Tibial nerve (tissue), 4 donors: Measurements from ENCODE around the gene MBD2. TPM values are rescaled to one million over a fixed set of nuclear protein-coding genes. Genes with fewer than 3 reads are reported as not detected.

Source experiments
- DNase-seq, 2 donors: peaks; one replicate each; pipeline ENCODE4 v3.0.0-alpha.2; 2019; ENCODE audit warnings: low spot score in 2 of 2
- H3K27ac ChIP-seq, 4 donors: fragments of 200-600 bp; sonication (generic) in 3 of 4; one replicate each; pipeline ENCODE4 v1.5.1; 2017 to 2019; ENCODE audit warnings: mild to moderate bottlenecking in 1 of 4
- H3K27me3 ChIP-seq, 2 donors: fragments of 200-600 bp; sonication (generic) in 1 of 2; one replicate each; pipeline versions ENCODE4 v1.5.1 to v1.6.0; 2017 to 2019
- H3K36me3 ChIP-seq, 3 donors: fragments of 200-600 bp; sonication (generic); one replicate each; pipeline ENCODE4 v1.5.1; 2018 to 2019
- H3K4me1 ChIP-seq, 4 donors: fragments of 200-600 bp; sonication (generic) in 3 of 4; one replicate each; pipeline ENCODE4 v1.5.1; 2017 to 2019
- H3K4me3 ChIP-seq, 4 donors: fragments of 200-600 bp; sonication (generic) in 3 of 4; one replicate each; pipeline ENCODE4 v1.5.1; 2017 to 2019; ENCODE audit warnings: mild to moderate bottlenecking in 1 of 4, moderate library complexity in 1 of 4
- H3K9me3 ChIP-seq, 4 donors: fragments of 200-600 bp; sonication (generic) in 3 of 4; one replicate each; pipeline ENCODE4 v1.5.1; 2017 to 2019
- EP300 ChIP-seq, 2 donors: sonication (generic); formaldehyde crosslinking; IDR thresholded peaks; one replicate each; pipeline ENCODE4 v1.6.1; 2017; ENCODE audit warnings: antibody characterized with exemption in 2 of 2, mild to moderate bottlenecking in 1 of 2
- POLR2A ChIP-seq, 2 donors: fragments of 450-650 bp; IDR thresholded peaks; one replicate each; pipeline ENCODE4 v1.6.1; 2017; ENCODE audit warnings: antibody characterized with exemption in 2 of 2, mild to moderate bottlenecking in 2 of 2, moderate library complexity in 2 of 2
- WGBS, 2 donors: methylation state at CpG; one replicate each; pipeline ENCODE4 v1.1.5; 2018; 5-methylcytosine and 5-hydroxymethylcytosine counted together
- total RNA-seq, 4 donors: library from RNA; depleted of rRNA; stranded (reverse); fragments of >200 nt; gene quantifications; one replicate each; pipeline ENCODE4 v1.1.0, GENCODE V29; 2016
- TF ChIP-seq, protein P1 (sequence below), 5 experiments: fragments of 200-600 bp in 3 of 5; fragments of 450-650 bp in 2 of 5; sonication (generic) in 3 of 5; IDR thresholded peaks; one replicate each; pipeline ENCODE4 v1.5.1; 2016 to 2019; ENCODE audit warnings: antibody characterized with exemption in 5 of 5, mild to moderate bottlenecking in 3 of 5, moderate library complexity in 2 of 5

MBD2 gene
- total RNA-seq, 4 donors from 2014 or later = 32.1 to 60.6 (median 37.8) TPM

GRCh38 chr18:54255141-54255540 lies 30.7 kb upstream of the MBD2 start:
- H3K4me1 ChIP-seq = peaks cover 0 to 30% (median 6%) of the 10 kb centered on the region in 4 donors
- H3K9me3 ChIP-seq = no peaks in the 10 kb centered on the region
- H3K27me3 ChIP-seq = no peaks in the 10 kb centered on the region
- DNase-seq = no peak
- H3K36me3 ChIP-seq = no peaks in the 10 kb centered on the region
- 72 to 82% methylated on average over 1 of the region's 1 CpG for WGBS, 2 donors
- TF ChIP-seq, protein P1, sequence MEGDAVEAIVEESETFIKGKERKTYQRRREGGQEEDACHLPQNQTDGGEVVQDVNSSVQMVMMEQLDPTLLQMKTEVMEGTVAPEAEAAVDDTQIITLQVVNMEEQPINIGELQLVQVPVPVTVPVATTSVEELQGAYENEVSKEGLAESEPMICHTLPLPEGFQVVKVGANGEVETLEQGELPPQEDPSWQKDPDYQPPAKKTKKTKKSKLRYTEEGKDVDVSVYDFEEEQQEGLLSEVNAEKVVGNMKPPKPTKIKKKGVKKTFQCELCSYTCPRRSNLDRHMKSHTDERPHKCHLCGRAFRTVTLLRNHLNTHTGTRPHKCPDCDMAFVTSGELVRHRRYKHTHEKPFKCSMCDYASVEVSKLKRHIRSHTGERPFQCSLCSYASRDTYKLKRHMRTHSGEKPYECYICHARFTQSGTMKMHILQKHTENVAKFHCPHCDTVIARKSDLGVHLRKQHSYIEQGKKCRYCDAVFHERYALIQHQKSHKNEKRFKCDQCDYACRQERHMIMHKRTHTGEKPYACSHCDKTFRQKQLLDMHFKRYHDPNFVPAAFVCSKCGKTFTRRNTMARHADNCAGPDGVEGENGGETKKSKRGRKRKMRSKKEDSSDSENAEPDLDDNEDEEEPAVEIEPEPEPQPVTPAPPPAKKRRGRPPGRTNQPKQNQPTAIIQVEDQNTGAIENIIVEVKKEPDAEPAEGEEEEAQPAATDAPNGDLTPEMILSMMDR (IDR thresholded peaks at IDR 0.05) = no peak
- no peak for TF ChIP-seq POLR2A (IDR thresholded peaks at IDR 0.05)
- no peak for TF ChIP-seq EP300 (IDR thresholded peaks at IDR 0.05)
- H3K4me3 ChIP-seq = no peak overlapping the region
- H3K27ac ChIP-seq = no peak overlapping the region

GRCh38 chr18:54254265-54254758 lies 29.8 kb upstream of the MBD2 start:
- no peaks in the 10 kb centered on the region for H3K36me3 ChIP-seq
- no peaks in the 10 kb centered on the region for H3K27me3 ChIP-seq
- DNase-seq = no peak
- H3K4me3 ChIP-seq = no peak overlapping the region
- H3K4me1 ChIP-seq = peaks cover 0 to 30% (median 6%) of the 10 kb centered on the region in 4 donors
- no peaks in the 10 kb centered on the region for H3K9me3 ChIP-seq
- H3K27ac ChIP-seq = no peak overlapping the region
- TF ChIP-seq EP300 (IDR thresholded peaks at IDR 0.05) = no peak
- no peak for TF ChIP-seq POLR2A (IDR thresholded peaks at IDR 0.05)
- TF ChIP-seq, protein P1 (IDR thresholded peaks at IDR 0.05) = no peak
- 39 to 49% methylated on average over 10 of the region's 10 CpGs for WGBS, 2 donors

GRCh38 chr18:54251606-54252390 lies 27.3 kb upstream of the MBD2 start:
- TF ChIP-seq EP300 (IDR thresholded peaks at IDR 0.05) = peak in 1 of 2 donors; percentile 18
- TF ChIP-seq, protein P1 (IDR thresholded peaks at IDR 0.05) = no peak
- no peak for TF ChIP-seq POLR2A (IDR thresholded peaks at IDR 0.05)
- DNase-seq = no peak
- WGBS, 2 donors = 26 to 35% methylated on average over 4 of the region's 4 CpGs
- H3K9me3 ChIP-seq = no peaks in the 10 kb centered on the region
- H3K27ac ChIP-seq = peak overlapping the region in 2 of 4 donors; percentile 14 to 41
- H3K4me3 ChIP-seq = no peak overlapping the region
- peaks cover 0 to 29% (median 6%) of the 10 kb centered on the region in 4 donors for H3K4me1 ChIP-seq
- H3K36me3 ChIP-seq = no peaks in the 10 kb centered on the region
- H3K27me3 ChIP-seq = no peaks in the 10 kb centered on the region

DNA sequence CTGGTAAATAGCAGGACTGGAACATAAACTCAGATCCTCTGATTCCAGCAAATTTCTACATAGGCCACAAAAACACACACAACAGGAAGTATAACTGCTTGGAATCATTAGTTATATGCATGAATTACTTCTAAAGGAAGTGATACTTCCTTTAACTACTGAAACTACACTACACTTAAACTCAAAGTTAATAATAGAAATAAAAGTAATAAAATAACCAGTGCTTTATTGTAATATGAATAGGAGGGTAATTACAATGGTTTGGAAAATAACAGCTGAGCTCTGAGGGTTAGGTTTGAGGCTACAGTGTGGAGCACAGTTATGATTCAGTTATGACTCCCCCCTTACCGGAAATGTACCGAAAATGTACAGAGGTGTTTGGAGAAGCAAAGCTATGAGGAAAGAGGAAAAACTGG lies 26.4 kb upstream of the MBD2 start:
- Histone ChIP-seq H3K4me3 (no peak overlapping the region), H3K27ac (peak overlapping the region in 1 of 4 donors; percentile 14), H3K27me3 (no peaks in the 10 kb centered on the region), H3K9me3 (no peaks in the 10 kb centered on the region), H3K4me1 (peaks cover 0 to 27% (median 6%) of the 10 kb centered on the region in 4 donors), H3K36me3 (no peaks in the 10 kb centered on the region)
- DNase-seq = no peak
- 74 to 82% methylated on average over 2 of the region's 2 CpGs for WGBS, 2 donors
- no peak for TF ChIP-seq POLR2A (IDR thresholded peaks at IDR 0.05)

DNA sequence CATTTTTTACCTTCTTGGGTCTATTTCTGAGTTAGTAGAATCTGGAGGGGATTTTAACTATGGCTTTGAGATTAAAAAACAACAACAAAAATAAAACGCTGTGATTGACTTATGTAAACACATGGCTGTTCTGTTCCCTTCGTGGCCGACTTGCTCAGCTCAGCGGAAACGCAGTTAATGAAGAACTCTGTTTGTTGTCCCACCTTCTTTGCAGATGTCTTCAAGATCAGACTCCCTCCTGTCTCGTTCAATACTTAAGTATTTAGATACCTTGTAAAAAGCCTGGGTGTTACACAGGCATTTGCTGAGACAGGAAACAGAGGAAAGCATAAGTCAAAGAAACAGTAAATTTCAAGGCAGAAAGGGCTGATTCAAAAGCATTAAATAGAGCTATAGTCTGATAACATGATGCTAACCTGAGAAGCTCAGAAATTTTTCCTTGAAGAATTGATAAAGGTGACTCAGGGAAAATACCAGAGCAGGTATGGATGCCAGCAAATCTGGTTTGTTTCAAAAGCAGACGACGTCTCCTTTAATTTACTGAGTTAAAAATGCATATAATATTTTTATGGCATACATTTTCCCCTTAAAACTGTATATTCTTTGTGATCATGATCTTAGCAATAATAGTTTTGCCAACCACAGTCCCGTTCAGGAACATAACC lies 23.2 kb upstream of the MBD2 start:
- TF ChIP-seq EP300 (IDR thresholded peaks at IDR 0.05) (no peak), POLR2A (IDR thresholded peaks at IDR 0.05) (no peak)
- TF ChIP-seq, protein P1 (IDR thresholded peaks at IDR 0.05) = no peak
- H3K9me3 ChIP-seq = no peaks in the 10 kb centered on the region
- H3K4me3 ChIP-seq = no peak overlapping the region
- no peak overlapping the region for H3K27ac ChIP-seq
- no peak for DNase-seq
- H3K4me1 ChIP-seq = peaks cover 0 to 23% (median 6%) of the 10 kb centered on the region in 4 donors
- WGBS, 2 donors = 46 to 48% methylated on average over 9 of the region's 9 CpGs
- no peaks in the 10 kb centered on the region for H3K27me3 ChIP-seq
- no peaks in the 10 kb centered on the region for H3K36me3 ChIP-seq
